Measurements from ENCODE around the gene AMT.

Gene AMT

GRCh38 chr3:49454458-49454857 is 32.2 kb upstream of the AMT start:
- Mint-ChIP-seq H3K9me3 (ENCODE audit: low read depth) (no peaks in the 10 kb centered on the region), H3K4me3 (no peak overlapping the region), H3K27me3 (no peaks in the 10 kb centered on the region), H3K27ac (no peak overlapping the region), H3K4me1 (ENCODE audit: low read depth) (no peaks in the 10 kb centered on the region), H3K36me3 (no peaks in the 10 kb centered on the region)

- peaks cover 4% of the 10 kb centered on the region for H3K4me1 Mint-ChIP-seq (ENCODE audit: low read depth)
- H3K36me3 Mint-ChIP-seq = no peaks in the 10 kb centered on the region
- no peak overlapping the region for H3K27ac Mint-ChIP-seq
- H3K9me3 Mint-ChIP-seq (ENCODE audit: low read depth) = no peaks in the 10 kb centered on the region
- H3K4me3 Mint-ChIP-seq = no peak overlapping the region
- H3K27me3 Mint-ChIP-seq = no peaks in the 10 kb centered on the region
These were observed 31.3 kb upstream of the AMT start for GRCh38 chr3:49453621-49454020.

- H3K4me3 Mint-ChIP-seq = no peak overlapping the region
- no peaks in the 10 kb centered on the region for H3K9me3 Mint-ChIP-seq (ENCODE audit: low read depth)
- H3K4me1 Mint-ChIP-seq (ENCODE audit: low read depth) = peaks cover 17% of the 10 kb centered on the region
- no peak overlapping the region for H3K27ac Mint-ChIP-seq
- no peaks in the 10 kb centered on the region for H3K27me3 Mint-ChIP-seq
- no peaks in the 10 kb centered on the region for H3K36me3 Mint-ChIP-seq
These were observed 23.1 kb upstream of the AMT start for GRCh38 chr3:49445391-49445790.

- Mint-ChIP-seq H3K27ac (no peak overlapping the region), H3K27me3 (no peaks in the 10 kb centered on the region), H3K4me3 (no peak overlapping the region), H3K36me3 (no peaks in the 10 kb centered on the region), H3K4me1 (ENCODE audit: low read depth) (peaks cover under 1% of the 10 kb centered on the region), H3K9me3 (ENCODE audit: low read depth) (no peaks in the 10 kb centered on the region)
These were observed 12.5 kb upstream of the AMT start for GRCh38 chr3:49434731-49435130.

GRCh38 chr3:49428752-49429080 is 6.4 kb upstream of the AMT start:
- peak overlapping the region; percentile 91 for H3K4me3 Mint-ChIP-seq
- no peaks in the 10 kb centered on the region for H3K27me3 Mint-ChIP-seq
- H3K9me3 Mint-ChIP-seq (ENCODE audit: low read depth) = no peaks in the 10 kb centered on the region
- H3K27ac Mint-ChIP-seq = peak overlapping the region; percentile 96
- H3K4me1 Mint-ChIP-seq (ENCODE audit: low read depth) = peaks cover 17% of the 10 kb centered on the region
- H3K36me3 Mint-ChIP-seq = no peaks in the 10 kb centered on the region

- H3K4me1 Mint-ChIP-seq (ENCODE audit: low read depth) = peaks cover 22% of the 10 kb centered on the region
- H3K27me3 Mint-ChIP-seq = no peaks in the 10 kb centered on the region
- H3K4me3 Mint-ChIP-seq = peak overlapping the region; percentile 91
- H3K27ac Mint-ChIP-seq = no peak overlapping the region
- no peaks in the 10 kb centered on the region for H3K9me3 Mint-ChIP-seq (ENCODE audit: low read depth)
- H3K36me3 Mint-ChIP-seq = no peaks in the 10 kb centered on the region
These were observed 5.3 kb upstream of the AMT start for GRCh38 chr3:49427586-49427985.

- Mint-ChIP-seq H3K27me3 (no peaks in the 10 kb centered on the region), H3K9me3 (ENCODE audit: low read depth) (no peaks in the 10 kb centered on the region), H3K4me3 (no peak overlapping the region), H3K27ac (no peak overlapping the region), H3K4me1 (ENCODE audit: low read depth) (peaks cover 33% of the 10 kb centered on the region), H3K36me3 (no peaks in the 10 kb centered on the region)
These were observed 2.5 kb upstream of the AMT start for GRCh38 chr3:49424816-49425215.

- Mint-ChIP-seq H3K27me3 (no peaks in the 10 kb centered on the region), H3K27ac (peak overlapping the region; percentile 46), H3K36me3 (no peaks in the 10 kb centered on the region), H3K4me1 (ENCODE audit: low read depth) (peaks cover 37% of the 10 kb centered on the region), H3K4me3 (no peak overlapping the region), H3K9me3 (ENCODE audit: low read depth) (no peaks in the 10 kb centered on the region)
These were observed 339 bp downstream of the AMT start for GRCh38 chr3:49421890-49422378.

- Mint-ChIP-seq H3K27me3 (no peaks in the 10 kb centered on the region), H3K27ac (peak overlapping the region; percentile 76), H3K36me3 (peaks cover 2% of the 10 kb centered on the region), H3K4me3 (no peak overlapping the region), H3K9me3 (ENCODE audit: low read depth) (no peaks in the 10 kb centered on the region), H3K4me1 (ENCODE audit: low read depth) (peaks cover 60% of the 10 kb centered on the region)
These were observed 4.7 kb downstream of the AMT start for GRCh38 chr3:49417516-49418120.

GRCh38 chr3:49416867-49417266 is 5.4 kb downstream of the AMT start:
- peaks cover 63% of the 10 kb centered on the region for H3K4me1 Mint-ChIP-seq (ENCODE audit: low read depth)

GRCh38 chr3:49415931-49416601 is 6.2 kb downstream of the AMT start:
- Mint-ChIP-seq H3K4me1 (ENCODE audit: low read depth) (peaks cover 62% of the 10 kb centered on the region), H3K36me3 (peaks cover 2% of the 10 kb centered on the region), H3K27ac (peak overlapping the region; percentile 97), H3K4me3 (peak overlapping the region; percentile 71), H3K9me3 (ENCODE audit: low read depth) (no peaks in the 10 kb centered on the region), H3K27me3 (no peaks in the 10 kb centered on the region)

More at GRCh38 chr3:49416867-49417266, 5.4 kb downstream of the AMT start:
- peaks cover 2% of the 10 kb centered on the region for H3K36me3 Mint-ChIP-seq
- H3K9me3 Mint-ChIP-seq (ENCODE audit: low read depth) = no peaks in the 10 kb centered on the region
- H3K4me3 Mint-ChIP-seq = no peak overlapping the region
- no peaks in the 10 kb centered on the region for H3K27me3 Mint-ChIP-seq
- peak overlapping the region; percentile 97 for H3K27ac Mint-ChIP-seq

GRCh38 chr3:49414753-49415152 is 7.5 kb downstream of the AMT start:
- H3K4me1 Mint-ChIP-seq (ENCODE audit: low read depth) = peaks cover 62% of the 10 kb centered on the region
- no peak overlapping the region for H3K4me3 Mint-ChIP-seq
- no peaks in the 10 kb centered on the region for H3K27me3 Mint-ChIP-seq
- peaks cover 2% of the 10 kb centered on the region for H3K36me3 Mint-ChIP-seq
- no peaks in the 10 kb centered on the region for H3K9me3 Mint-ChIP-seq (ENCODE audit: low read depth)
- peak overlapping the region; percentile 97 for H3K27ac Mint-ChIP-seq

- Mint-ChIP-seq H3K27ac (peak overlapping the region; percentile 97), H3K4me3 (peak overlapping the region; percentile 97), H3K4me1 (ENCODE audit: low read depth) (peaks cover 64% of the 10 kb centered on the region), H3K36me3 (peaks cover 2% of the 10 kb centered on the region), H3K9me3 (ENCODE audit: low read depth) (no peaks in the 10 kb centered on the region), H3K27me3 (no peaks in the 10 kb centered on the region)
These were observed 8.9 kb downstream of the AMT start for GRCh38 chr3:49413338-49413734.

GRCh38 chr3:49412632-49413337 is 9.5 kb downstream of the AMT start:
- H3K36me3 Mint-ChIP-seq = peaks cover 2% of the 10 kb centered on the region

GRCh38 chr3:49411968-49412631 is 10.2 kb downstream of the AMT start, which contains the start of the genes RHOA and TCTA:
Gene RHOA, minus strand, starts transcription at chr3:49411976. Its CDS starts 36,387 bp downstream, at chr3:49375589.
Gene TCTA, plus strand, starts transcription at chr3:49412423. Its CDS starts 4 bp downstream, at chr3:49412427.
- H3K9me3 Mint-ChIP-seq (ENCODE audit: low read depth) = no peaks in the 10 kb centered on the region
- peaks cover 2% of the 10 kb centered on the region for H3K36me3 Mint-ChIP-seq
- H3K4me1 Mint-ChIP-seq (ENCODE audit: low read depth) = peaks cover 65% of the 10 kb centered on the region
- H3K27me3 Mint-ChIP-seq = no peaks in the 10 kb centered on the region
- peak within 1 kb of the TSS; percentile 97 for H3K27ac Mint-ChIP-seq
- H3K4me3 Mint-ChIP-seq = peak within 1 kb of the TSS; percentile 98

More at GRCh38 chr3:49412632-49413337, 9.5 kb downstream of the AMT start:
- peak overlapping the region; percentile 97 for H3K4me3 Mint-ChIP-seq
- H3K9me3 Mint-ChIP-seq (ENCODE audit: low read depth) = no peaks in the 10 kb centered on the region
- no peaks in the 10 kb centered on the region for H3K27me3 Mint-ChIP-seq
- H3K4me1 Mint-ChIP-seq (ENCODE audit: low read depth) = peaks cover 65% of the 10 kb centered on the region
- peak overlapping the region; percentile 97 for H3K27ac Mint-ChIP-seq

Measured in activated naive CD8-positive, alpha-beta T cell (primary cell).